ENCODE data around the gene TMEM108.

DNA sequence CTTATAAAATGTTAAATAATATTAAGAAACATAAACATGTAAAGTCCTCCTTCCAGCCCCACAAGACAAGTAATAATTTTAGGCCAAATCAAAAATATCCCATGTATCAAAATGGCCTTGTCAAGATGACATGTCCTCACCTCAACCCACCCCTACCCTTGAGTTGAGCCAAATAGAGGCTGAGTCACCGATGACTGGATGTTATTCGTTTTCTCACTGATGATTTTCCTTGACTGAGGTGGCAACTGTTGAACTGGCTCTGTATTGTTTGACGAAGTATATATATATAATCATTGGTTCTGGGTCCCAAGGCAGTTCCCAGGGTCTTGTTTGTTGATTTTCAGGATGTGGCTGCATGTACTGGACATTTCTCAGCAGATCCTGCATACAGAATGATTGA, 75.3 kb downstream of the TMEM108 start:
- TF ChIP-seq, protein P1, sequence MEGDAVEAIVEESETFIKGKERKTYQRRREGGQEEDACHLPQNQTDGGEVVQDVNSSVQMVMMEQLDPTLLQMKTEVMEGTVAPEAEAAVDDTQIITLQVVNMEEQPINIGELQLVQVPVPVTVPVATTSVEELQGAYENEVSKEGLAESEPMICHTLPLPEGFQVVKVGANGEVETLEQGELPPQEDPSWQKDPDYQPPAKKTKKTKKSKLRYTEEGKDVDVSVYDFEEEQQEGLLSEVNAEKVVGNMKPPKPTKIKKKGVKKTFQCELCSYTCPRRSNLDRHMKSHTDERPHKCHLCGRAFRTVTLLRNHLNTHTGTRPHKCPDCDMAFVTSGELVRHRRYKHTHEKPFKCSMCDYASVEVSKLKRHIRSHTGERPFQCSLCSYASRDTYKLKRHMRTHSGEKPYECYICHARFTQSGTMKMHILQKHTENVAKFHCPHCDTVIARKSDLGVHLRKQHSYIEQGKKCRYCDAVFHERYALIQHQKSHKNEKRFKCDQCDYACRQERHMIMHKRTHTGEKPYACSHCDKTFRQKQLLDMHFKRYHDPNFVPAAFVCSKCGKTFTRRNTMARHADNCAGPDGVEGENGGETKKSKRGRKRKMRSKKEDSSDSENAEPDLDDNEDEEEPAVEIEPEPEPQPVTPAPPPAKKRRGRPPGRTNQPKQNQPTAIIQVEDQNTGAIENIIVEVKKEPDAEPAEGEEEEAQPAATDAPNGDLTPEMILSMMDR (IDR thresholded peaks at IDR 0.05 in 2 of 3, conservative IDR thresholded peaks at IDR 0.05 in 1 of 3; ENCODE audit: control insufficient read depth in 2 of 3, extremely low read depth in 1 of 3, insufficient read depth in 1 of 3, low read depth in 3 of 3, low read length in 3 of 3): no peak
- TF ChIP-seq EP300 (IDR thresholded peaks at IDR 0.05; ENCODE audit: borderline replicate concordance in 1 of 2, control insufficient read depth in 1 of 2, low read depth in 2 of 2, low read length in 2 of 2) (no peak), FOXK2 (IDR thresholded peaks at IDR 0.05) (no peak), RELA (IDR thresholded peaks at IDR 0.05; ENCODE audit: borderline replicate concordance, partially characterized antibody) (no peak), SIN3A (IDR thresholded peaks at IDR 0.05; ENCODE audit: low read depth, low read length) (no peak), HCFC1 (IDR thresholded peaks at IDR 0.05; ENCODE audit: low read length) (no peak), NFYA (IDR thresholded peaks at IDR 0.05; ENCODE audit: borderline replicate concordance, low read depth, low read length) (no peak)

Measured in GM12878 (cell line).